ENCODE measurements around the gene LTA4H. TPM values are rescaled to one million over a fixed set of nuclear protein-coding genes. Genes with fewer than 3 reads are reported as not detected.

LTA4H gene
- total RNA-seq, 2 experiments from 2014 or later = 112 TPM

- Mint-ChIP-seq H3K36me3 (ENCODE audit: low read depth) (no peaks in the 10 kb centered on the region), H3K9me3 (no peaks in the 10 kb centered on the region), H3K27me3 (no peaks in the 10 kb centered on the region), H3K4me1 (ENCODE audit: low read depth) (no peaks in the 10 kb centered on the region), H3K4me3 (no peak overlapping the region), H3K27ac (no peak overlapping the region)
- intact Hi-C loops (cut with micrococcal nuclease) = no loop called here
- CTCF ChIA-PET = interaction anchor here (0.8 to 3.9 kb wide), 4 partner anchors 8 to 121 kb away, joined by 3 to 27 read pairs (median 6); no protein-coding TSS in a partner anchor
- POLR2A ChIA-PET = interaction anchor here (0.6 kb wide), 1 partner anchor 38 kb away, joined by 3 read pairs; no protein-coding TSS in a partner anchor
- TF ChIP-seq CTCF (IDR thresholded peaks at IDR 0.05) = no peak
- ATAC-seq (no peak), DNase-seq (no peak)
These were observed 45.3 kb downstream of the LTA4H start for GRCh38 chr12:95990136-95990535.

DNA sequence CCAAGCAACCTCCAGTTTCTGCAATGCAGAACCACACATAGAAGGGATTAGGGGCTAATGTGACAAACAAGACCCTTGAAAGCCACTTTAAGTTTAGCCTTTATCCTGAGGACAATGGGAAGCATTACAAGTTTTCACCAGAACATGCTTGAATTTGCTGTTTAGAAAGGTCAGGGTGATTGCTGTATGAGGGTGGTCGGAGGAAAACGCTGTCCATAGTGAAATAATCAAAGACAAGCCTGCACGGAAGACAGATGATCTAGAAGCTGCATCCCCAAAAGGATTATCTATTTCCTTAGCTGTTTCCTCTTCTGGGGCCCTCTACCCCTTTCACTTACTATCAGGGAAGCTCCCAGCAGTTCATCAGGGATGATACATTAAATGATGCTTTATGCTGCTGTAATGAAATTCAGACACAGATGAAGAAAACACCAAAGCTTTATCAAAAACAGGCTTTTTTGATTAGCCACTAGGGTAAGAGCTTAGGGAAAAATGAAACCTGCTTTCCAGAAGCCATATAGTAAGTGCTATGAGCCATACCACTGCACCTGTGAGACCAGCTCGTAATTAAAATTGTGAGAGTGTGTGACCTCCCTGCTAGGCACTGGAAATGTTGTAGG, 45.8 kb downstream of the LTA4H start:
- intact Hi-C loops (cut with micrococcal nuclease) = no loop called here
- no peak overlapping the region for H3K4me3 Mint-ChIP-seq
- no peaks in the 10 kb centered on the region for H3K27me3 Mint-ChIP-seq
- no peaks in the 10 kb centered on the region for H3K36me3 Mint-ChIP-seq (ENCODE audit: low read depth)
- DNase-seq (no peak), ATAC-seq (no peak)
- no peak overlapping the region for H3K27ac Mint-ChIP-seq
- ChIA-PET POLR2A (interaction anchor here (0.6 kb wide), 1 partner anchor 38 kb away, joined by 3 read pairs; no protein-coding TSS in a partner anchor), CTCF (interaction anchor here (0.8 to 3.9 kb wide), 4 partner anchors 9 to 121 kb away, joined by 3 to 27 read pairs (median 6); no protein-coding TSS in a partner anchor)
- no peak for TF ChIP-seq CTCF (IDR thresholded peaks at IDR 0.05)
- H3K4me1 Mint-ChIP-seq (ENCODE audit: low read depth) = no peaks in the 10 kb centered on the region
- H3K9me3 Mint-ChIP-seq = no peaks in the 10 kb centered on the region

DNA sequence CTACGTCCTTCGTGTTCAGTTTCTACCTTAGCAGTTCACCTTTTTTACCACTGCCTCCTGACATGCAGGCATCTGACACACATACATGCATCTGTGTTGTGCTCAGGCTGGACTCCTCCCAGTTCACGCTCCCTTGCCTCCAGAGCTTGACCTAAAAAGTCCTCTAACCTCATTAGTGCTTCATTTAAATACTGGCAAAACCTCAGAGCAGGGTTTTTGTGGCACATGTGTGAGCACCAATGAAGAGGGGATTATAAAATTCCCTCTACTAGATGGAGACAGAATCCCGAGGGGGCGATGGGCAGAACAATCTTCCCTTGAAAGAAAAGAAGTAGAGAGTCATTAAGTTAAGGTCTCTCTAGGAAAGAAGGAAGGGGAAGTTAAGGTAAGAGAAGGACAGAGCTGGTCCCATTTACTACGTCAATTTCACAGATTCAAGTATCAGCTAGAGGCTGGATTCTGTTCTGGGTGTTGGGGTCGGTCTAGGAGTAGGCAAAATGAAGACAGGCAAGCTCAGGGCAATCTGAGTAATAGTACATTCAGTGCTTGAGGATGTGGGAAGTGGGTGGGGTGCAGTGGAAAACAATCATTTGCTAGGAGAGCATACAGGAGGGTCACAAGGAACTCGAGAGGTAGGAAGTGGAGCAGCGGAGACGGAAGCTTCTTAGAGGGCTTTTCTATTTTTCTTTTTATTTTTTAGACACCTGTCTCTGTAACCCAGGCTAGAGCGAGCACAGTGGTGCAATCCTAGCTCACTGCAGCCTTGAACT, 46.7 kb downstream of the LTA4H start:
- TF ChIP-seq CTCF (IDR thresholded peaks at IDR 0.05) = no peak
- ChIA-PET CTCF (interaction anchor here (3.9 kb wide), 1 partner anchor 9 kb away, joined by 27 read pairs; no protein-coding TSS in a partner anchor), POLR2A (interaction anchor here (1.0 kb wide), 1 partner anchor 10 kb away, joined by 4 read pairs; no protein-coding TSS in a partner anchor)
- Mint-ChIP-seq H3K27me3 (no peaks in the 10 kb centered on the region), H3K36me3 (ENCODE audit: low read depth) (no peaks in the 10 kb centered on the region), H3K9me3 (no peaks in the 10 kb centered on the region), H3K4me3 (no peak overlapping the region), H3K4me1 (ENCODE audit: low read depth) (no peaks in the 10 kb centered on the region), H3K27ac (no peak overlapping the region)
- no peak for ATAC-seq
- intact Hi-C loops (cut with micrococcal nuclease) = no loop called here
- no peak for DNase-seq

DNA sequence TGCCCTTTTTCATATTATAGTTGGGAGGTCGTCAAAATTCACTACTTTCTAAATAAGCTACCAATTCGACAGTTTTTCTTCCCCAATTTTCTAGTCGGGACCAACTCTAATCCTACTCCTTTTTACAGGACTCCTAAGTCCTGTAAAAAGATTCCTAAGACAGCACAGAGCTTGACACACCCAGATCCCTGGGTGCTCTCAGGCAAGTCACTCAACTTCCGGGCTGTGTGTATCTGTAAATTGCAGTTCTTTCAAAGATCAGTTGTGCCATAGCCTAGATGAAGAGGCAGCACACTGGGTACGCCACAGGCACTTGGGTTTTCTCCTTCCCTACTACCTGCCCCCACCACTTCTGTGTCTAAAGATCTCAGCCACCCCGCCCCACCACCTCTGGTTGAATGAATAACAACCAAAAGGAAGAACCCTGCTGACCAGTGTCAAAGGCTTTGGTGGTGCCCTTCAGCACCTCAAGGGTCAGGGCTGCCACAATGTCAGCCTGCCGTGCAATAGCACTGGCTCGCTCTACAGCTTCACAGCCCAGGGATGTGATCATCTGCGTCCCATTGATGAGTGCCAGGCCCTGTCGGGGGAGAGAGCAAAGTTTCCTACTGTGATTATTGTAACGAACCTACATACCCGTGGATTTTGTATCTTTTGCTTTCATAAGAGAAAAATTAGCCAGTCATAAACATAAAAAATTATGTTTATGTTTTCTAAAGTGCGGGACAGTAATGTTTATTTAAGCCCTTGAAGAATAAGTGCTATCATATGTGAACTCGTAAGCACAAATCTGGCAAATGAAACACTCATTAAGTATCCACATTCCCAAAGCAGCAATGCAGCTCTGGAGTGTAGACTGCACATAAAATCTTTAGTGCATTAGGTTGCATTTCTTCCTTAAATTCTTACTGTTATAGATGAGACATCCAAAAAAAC, 48.5 kb downstream of the LTA4H start:
- no peaks in the 10 kb centered on the region for H3K36me3 Mint-ChIP-seq (ENCODE audit: low read depth)
- H3K27ac Mint-ChIP-seq = no peak overlapping the region
- CTCF ChIA-PET = interaction anchor here (0.9 to 3.9 kb wide), 2 partner anchors 11 to 67 kb away, joined by 4 to 27 read pairs; no protein-coding TSS in a partner anchor
- no peak for ATAC-seq
- no peak overlapping the region for H3K4me3 Mint-ChIP-seq
- H3K9me3 Mint-ChIP-seq = no peaks in the 10 kb centered on the region
- no peak for DNase-seq
- no peak for TF ChIP-seq CTCF (IDR thresholded peaks at IDR 0.05)
- no peaks in the 10 kb centered on the region for H3K27me3 Mint-ChIP-seq
- POLR2A ChIA-PET = no interaction called here
- no peaks in the 10 kb centered on the region for H3K4me1 Mint-ChIP-seq (ENCODE audit: low read depth)
- intact Hi-C loops (cut with micrococcal nuclease) = no loop called here

Data from activated CD8-positive, alpha-beta T cell treated with anti-CD3 and anti-CD28 coated beads for 36 hours (primary cell).